ENCODE measurements around the gene KCNQ4. TPM values are rescaled to one million over a fixed set of nuclear protein-coding genes. Genes with fewer than 3 reads are reported as not detected.

KCNQ4 gene
- total RNA-seq, 1 donor from 2014 or later: 1.5 TPM

GRCh38 chr1:40838980-40839942, 55.7 kb downstream of the KCNQ4 start:
- Histone ChIP-seq H3K4me3 (no peak overlapping the region), H3K36me3 (no peaks in the 10 kb centered on the region), H3K9me3 (replicated peaks) (peaks cover 9% of the 10 kb centered on the region), H3K4me1 (no peaks in the 10 kb centered on the region), H3K27me3 (ENCODE audit: low read depth) (peaks cover 12% of the 10 kb centered on the region), H3K27ac (replicated peaks) (no peak overlapping the region)
- no peak for DNase-seq
- TF ChIP-seq CTCF (IDR thresholded peaks at IDR 0.05; ENCODE audit: borderline replicate concordance): no peak
- intact Hi-C loops (cut with micrococcal nuclease): no loop called here

GRCh38 chr1:40839943-40840335, 56.4 kb downstream of the KCNQ4 start:
- Histone ChIP-seq H3K9me3 (replicated peaks) (peaks cover 9% of the 10 kb centered on the region), H3K27me3 (ENCODE audit: low read depth) (peaks cover 12% of the 10 kb centered on the region), H3K4me3 (no peak overlapping the region), H3K36me3 (no peaks in the 10 kb centered on the region), H3K27ac (replicated peaks) (no peak overlapping the region), H3K4me1 (no peaks in the 10 kb centered on the region)
- TF ChIP-seq CTCF (IDR thresholded peaks at IDR 0.05; ENCODE audit: borderline replicate concordance): no peak
- no peak for DNase-seq
- intact Hi-C loops (cut with micrococcal nuclease): loop anchor here (10.0 kb wide), 1 partner anchor 65 kb away; no protein-coding TSS in a partner anchor

- H3K27me3 ChIP-seq (ENCODE audit: low read depth): peaks cover 12% of the 10 kb centered on the region
- no peak for DNase-seq
- H3K36me3 ChIP-seq: no peaks in the 10 kb centered on the region
- no peak overlapping the region for H3K4me3 ChIP-seq
- no peaks in the 10 kb centered on the region for H3K4me1 ChIP-seq
- H3K27ac ChIP-seq (replicated peaks): no peak overlapping the region
- no peak for TF ChIP-seq CTCF (IDR thresholded peaks at IDR 0.05; ENCODE audit: borderline replicate concordance)
- intact Hi-C loops (cut with micrococcal nuclease): loop anchor here (10.0 kb wide), 1 partner anchor 66 kb away; no protein-coding TSS in a partner anchor
- peaks cover 9% of the 10 kb centered on the region for H3K9me3 ChIP-seq (replicated peaks)
These were observed 57.1 kb downstream of the KCNQ4 start for GRCh38 chr1:40840526-40841323.

- Histone ChIP-seq H3K4me1 (no peaks in the 10 kb centered on the region), H3K9me3 (replicated peaks) (peaks cover 9% of the 10 kb centered on the region), H3K4me3 (no peak overlapping the region), H3K27me3 (ENCODE audit: low read depth) (peaks cover 12% of the 10 kb centered on the region), H3K36me3 (no peaks in the 10 kb centered on the region), H3K27ac (replicated peaks) (no peak overlapping the region)
- DNase-seq: no peak
- intact Hi-C loops (cut with micrococcal nuclease): loop anchor here (10.0 kb wide), 1 partner anchor 67 kb away; no protein-coding TSS in a partner anchor
- TF ChIP-seq CTCF (IDR thresholded peaks at IDR 0.05; ENCODE audit: borderline replicate concordance): no peak
These were observed 58.0 kb downstream of the KCNQ4 start for GRCh38 chr1:40841602-40842001.

- TF ChIP-seq CTCF (IDR thresholded peaks at IDR 0.05; ENCODE audit: borderline replicate concordance): no peak
- H3K27me3 ChIP-seq (ENCODE audit: low read depth): peaks cover 10% of the 10 kb centered on the region
- no peak overlapping the region for H3K4me3 ChIP-seq
- no peaks in the 10 kb centered on the region for H3K36me3 ChIP-seq
- no peaks in the 10 kb centered on the region for H3K4me1 ChIP-seq
- intact Hi-C loops (cut with micrococcal nuclease): loop anchor here (10.0 kb wide), 1 partner anchor 67 kb away; no protein-coding TSS in a partner anchor
- H3K27ac ChIP-seq (replicated peaks): no peak overlapping the region
- DNase-seq: no peak
- peaks cover 9% of the 10 kb centered on the region for H3K9me3 ChIP-seq (replicated peaks)
These were observed 58.6 kb downstream of the KCNQ4 start for GRCh38 chr1:40842207-40842606.
